Neuron (in vitro differentiated cells): ENCODE data around the gene SHISAL1.
"Not testable (repeated sequence)": the region's sequence is repeated elsewhere in the genome, so short reads cannot be mapped to it uniquely, and the experiment has no call there.

Source experiments
- H2AFZ ChIP-seq: one replicate; pipeline ENCODE4 v1.6.1; 2013; ENCODE audit warnings: low read depth, mild to moderate bottlenecking, inconsistent platforms, low read length, moderate library complexity
- H3K27me3 ChIP-seq: one replicate; pipeline ENCODE4 v1.6.1; 2013; ENCODE audit warnings: low read length; ENCODE audit not compliant: insufficient read depth
- H3K36me3 ChIP-seq: one replicate; pipeline ENCODE4 v1.6.1; 2013; ENCODE audit warnings: low read length; ENCODE audit not compliant: insufficient read depth
- H3K4me1 ChIP-seq: one replicate; pipeline ENCODE4 v1.6.1; 2013; ENCODE audit warnings: low read length; ENCODE audit not compliant: insufficient read depth
- H3K4me3 ChIP-seq: 2 replicates; pipeline ENCODE4 v1.5.1; 2013; ENCODE audit warnings: mild to moderate bottlenecking, low read length, moderate library complexity
- H3K9me3 ChIP-seq: one replicate; pipeline ENCODE4 v1.6.1; 2013; ENCODE audit warnings: low read length

The SHISAL1 gene

DNA sequence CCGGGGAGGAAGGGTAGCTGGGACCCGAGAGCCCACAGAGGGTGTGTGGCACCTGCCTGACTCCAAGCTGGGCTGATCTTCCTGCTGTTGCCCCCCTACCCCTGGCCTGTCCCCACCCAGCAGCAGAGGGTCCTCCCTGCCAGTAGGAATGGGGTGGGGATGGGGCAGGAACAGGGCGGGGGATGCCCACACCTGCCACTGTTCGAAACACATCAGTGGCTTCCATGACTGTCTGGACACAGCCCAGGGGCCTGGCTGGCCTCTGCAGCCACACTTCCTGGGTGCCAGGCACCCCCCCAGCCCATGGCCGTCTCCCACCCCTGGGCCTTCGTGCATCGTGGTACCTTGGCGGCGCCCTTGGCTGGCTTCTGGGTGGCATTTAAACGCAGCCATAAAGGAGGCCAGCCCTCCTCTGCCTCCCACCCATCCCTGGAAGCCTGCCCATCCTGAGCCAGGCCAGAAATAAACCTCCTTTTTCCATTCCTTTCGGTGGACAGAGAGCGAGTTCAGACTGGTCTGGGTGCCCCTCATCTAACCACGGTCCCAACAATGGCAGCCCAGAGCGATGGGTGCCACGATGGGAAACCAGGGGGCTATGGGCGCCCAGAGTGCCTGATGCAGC is 745 bp upstream of the SHISAL1 start:
- Histone ChIP-seq H2AFZ (no peak overlapping the region), H3K36me3 (no peaks in the 10 kb centered on the region), H3K27me3 (no peaks in the 10 kb centered on the region), H3K9me3 (no peaks in the 10 kb centered on the region), H3K4me1 (peaks cover 13% of the 10 kb centered on the region), H3K4me3 (no peak overlapping the region)

DNA sequence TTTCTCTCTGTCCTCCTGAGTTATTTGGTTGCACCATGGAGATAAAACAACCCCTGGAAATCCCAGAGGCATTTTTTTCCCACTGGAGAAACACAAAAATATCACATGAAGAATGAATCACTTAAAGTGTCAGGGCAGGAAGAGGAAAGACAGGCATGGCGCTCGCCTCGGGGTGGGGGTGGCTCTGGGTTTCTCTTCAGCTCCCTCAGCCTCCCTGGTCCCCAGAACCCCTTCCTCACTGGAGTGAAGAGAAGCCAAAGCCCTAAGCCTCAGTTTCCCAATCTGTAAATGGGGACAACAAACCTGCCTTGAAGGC is 938 bp downstream of the SHISAL1 start:
- Histone ChIP-seq H3K9me3 (no peaks in the 10 kb centered on the region), H2AFZ (no peak overlapping the region), H3K4me3 (no peak overlapping the region), H3K27me3 (no peaks in the 10 kb centered on the region), H3K36me3 (no peaks in the 10 kb centered on the region), H3K4me1 (peaks cover 3% of the 10 kb centered on the region)

DNA sequence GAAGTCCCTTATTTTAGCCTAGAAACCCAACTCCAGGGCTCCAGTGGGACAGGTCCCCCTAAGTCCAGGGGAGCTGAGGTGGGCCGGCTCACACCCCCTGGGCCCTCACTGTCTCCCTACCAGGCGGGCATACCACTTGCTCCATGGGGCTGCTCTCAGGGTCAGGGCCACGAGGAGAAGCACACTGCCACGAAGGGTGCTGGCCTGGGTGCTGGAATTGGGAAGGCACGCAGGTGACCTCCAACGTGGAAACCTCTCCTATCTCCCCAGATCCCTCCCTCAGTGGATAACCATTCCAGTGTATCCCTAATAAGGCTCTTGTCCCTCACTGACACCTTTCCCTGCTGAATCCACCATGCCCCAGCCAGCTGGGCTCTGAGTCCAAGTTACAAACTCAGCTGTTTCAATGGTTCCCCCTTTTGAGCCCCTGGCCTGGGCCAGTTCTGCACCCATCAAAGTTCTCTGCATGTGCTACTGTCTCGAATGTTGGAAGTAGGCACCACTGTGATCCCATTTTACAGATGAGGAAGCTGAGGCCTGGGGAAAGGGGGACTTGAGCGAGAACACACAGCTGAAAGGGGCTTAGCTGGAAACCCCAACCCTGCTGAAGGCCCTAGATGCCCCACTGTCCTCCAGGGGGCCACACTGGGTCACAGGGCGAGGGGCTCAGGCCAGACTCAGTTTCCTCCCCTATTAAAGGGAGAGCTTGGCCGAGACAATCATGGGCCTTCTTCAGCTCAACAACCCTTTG is 1.5 kb downstream of the SHISAL1 start:
- no peaks in the 10 kb centered on the region for H3K36me3 ChIP-seq
- H2AFZ ChIP-seq = no peak overlapping the region
- H3K27me3 ChIP-seq = no peaks in the 10 kb centered on the region
- no peak overlapping the region for H3K4me3 ChIP-seq
- H3K9me3 ChIP-seq = no peaks in the 10 kb centered on the region
- H3K4me1 ChIP-seq = peaks cover 3% of the 10 kb centered on the region

DNA sequence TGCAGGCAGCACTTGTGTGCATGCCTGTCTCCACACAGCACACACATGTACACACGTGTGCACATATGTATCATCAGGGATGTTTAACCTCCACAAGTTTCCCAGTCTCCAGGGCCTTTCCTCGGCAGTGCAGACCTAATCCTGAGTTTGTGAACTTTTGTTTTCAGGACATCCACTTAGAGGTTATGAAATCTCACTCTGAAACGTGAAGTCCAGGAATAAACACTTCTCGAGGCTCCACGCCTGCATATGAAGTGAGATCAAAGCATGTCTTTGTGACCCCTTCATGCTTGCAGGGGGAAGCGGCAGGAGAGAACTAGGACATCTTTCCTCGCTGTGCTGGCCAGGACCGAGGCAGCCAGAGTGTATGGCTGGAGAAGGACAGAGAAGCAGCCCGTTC is 3.1 kb downstream of the SHISAL1 start:
- Histone ChIP-seq H3K4me3 (no peak overlapping the region), H2AFZ (no peak overlapping the region), H3K36me3 (no peaks in the 10 kb centered on the region), H3K9me3 (no peaks in the 10 kb centered on the region), H3K27me3 (no peaks in the 10 kb centered on the region), H3K4me1 (peaks cover 3% of the 10 kb centered on the region)

DNA sequence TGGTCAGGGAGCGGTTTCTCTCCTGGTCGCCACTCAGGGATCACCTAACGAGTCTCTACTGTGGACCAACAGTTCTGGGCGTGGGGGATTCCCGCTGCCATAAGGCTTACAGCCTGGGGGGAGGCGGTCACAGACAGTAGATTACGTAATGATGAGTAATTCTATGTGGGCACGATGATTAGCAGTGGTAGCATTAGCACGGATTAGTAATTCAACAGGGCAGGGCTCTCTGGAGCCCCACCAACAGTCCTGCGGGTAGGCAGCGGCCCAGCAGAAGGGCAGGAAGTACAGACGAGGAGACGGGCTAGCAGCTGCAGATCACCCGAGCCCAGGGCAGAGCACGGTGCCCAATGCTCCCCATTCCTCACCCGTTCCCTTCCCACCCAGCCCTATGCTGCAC is 3.6 kb downstream of the SHISAL1 start:
- H3K4me3 ChIP-seq = no peak overlapping the region
- no peaks in the 10 kb centered on the region for H3K27me3 ChIP-seq
- H3K36me3 ChIP-seq = no peaks in the 10 kb centered on the region
- no peak overlapping the region for H2AFZ ChIP-seq
- H3K4me1 ChIP-seq = no peaks in the 10 kb centered on the region
- H3K9me3 ChIP-seq = no peaks in the 10 kb centered on the region

DNA sequence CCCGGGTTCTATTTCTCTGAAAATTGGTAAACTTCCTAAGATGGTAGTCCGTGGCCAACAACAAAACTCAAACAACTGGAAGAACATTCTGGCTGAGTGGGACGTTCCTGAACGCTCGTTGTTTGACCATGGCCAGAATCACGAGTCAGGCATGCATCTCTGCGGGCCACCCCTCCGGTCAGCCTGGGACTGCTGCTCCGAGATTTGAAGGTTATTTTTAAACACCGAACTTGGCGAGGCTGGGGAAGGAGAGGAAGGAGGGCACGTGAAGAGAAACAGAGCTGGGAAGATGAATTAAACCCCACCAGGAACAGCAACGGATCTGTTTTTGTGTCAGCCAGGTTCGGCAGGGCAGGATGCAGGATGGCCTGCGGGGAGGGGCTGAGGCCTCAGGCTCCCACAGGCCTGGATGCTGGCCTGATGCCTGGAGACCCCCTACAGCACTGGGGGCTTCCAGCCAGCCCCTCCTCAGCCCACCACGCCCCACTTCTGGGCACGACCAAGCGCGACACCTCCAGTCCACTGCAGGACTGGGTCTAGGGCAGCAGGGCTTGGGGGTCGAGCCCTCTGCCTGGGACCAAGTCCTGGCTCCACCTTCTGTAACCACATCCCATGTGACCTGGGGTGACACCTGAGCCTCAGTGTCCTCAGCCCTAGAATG is 5.1 kb downstream of the SHISAL1 start:
- H3K4me1 ChIP-seq = no peaks in the 10 kb centered on the region
- no peaks in the 10 kb centered on the region for H3K36me3 ChIP-seq
- H2AFZ ChIP-seq = no peak overlapping the region
- no peaks in the 10 kb centered on the region for H3K9me3 ChIP-seq
- no peaks in the 10 kb centered on the region for H3K27me3 ChIP-seq
- no peak overlapping the region for H3K4me3 ChIP-seq

DNA sequence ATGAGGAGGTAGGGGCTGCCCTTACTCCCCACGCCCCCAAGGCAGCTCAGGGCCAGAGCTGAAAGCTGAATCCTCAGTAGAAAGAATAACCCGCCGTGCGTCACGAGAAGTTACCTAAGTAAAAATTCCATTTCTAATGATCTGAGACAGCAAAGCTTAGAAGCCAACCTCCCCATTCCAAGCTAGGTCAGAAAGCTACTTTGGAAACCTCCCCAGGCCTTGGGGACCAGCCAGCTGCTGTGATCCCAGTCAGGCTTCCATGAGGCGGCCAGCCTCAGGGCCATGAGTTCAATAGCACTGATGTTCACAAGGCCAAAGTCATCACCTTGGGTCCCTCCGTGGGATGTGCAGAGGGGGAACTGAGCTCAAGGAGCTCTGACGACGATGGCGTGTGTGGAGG is 6.9 kb downstream of the SHISAL1 start:
- H3K36me3 ChIP-seq = no peaks in the 10 kb centered on the region
- no peaks in the 10 kb centered on the region for H3K9me3 ChIP-seq
- peaks cover 9% of the 10 kb centered on the region for H3K4me1 ChIP-seq
- no peak overlapping the region for H2AFZ ChIP-seq
- no peak overlapping the region for H3K4me3 ChIP-seq
- H3K27me3 ChIP-seq = no peaks in the 10 kb centered on the region

DNA sequence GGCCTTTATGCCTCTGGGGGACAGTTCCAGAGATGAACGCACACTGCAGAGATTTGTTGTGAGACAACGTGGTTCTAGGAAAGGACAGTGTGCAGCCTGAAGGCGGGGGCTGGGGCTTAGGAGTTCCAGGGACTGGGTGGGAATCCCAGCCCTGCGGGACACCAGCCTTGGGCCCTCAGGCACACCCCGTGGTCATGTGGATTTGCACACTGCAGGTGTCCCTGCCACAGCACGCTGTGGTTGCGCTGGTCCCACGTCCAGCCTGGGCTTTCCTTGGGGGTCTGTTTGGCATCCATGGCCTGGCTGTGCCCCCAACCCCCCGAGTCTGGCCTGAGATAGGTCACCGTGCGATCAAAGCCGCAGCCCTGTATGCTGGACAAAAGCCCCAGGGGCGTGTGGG is 7.3 kb downstream of the SHISAL1 start:
- Histone ChIP-seq H3K9me3 (no peaks in the 10 kb centered on the region), H3K4me3 (no peak overlapping the region), H3K36me3 (no peaks in the 10 kb centered on the region), H2AFZ (no peak overlapping the region), H3K4me1 (peaks cover 11% of the 10 kb centered on the region), H3K27me3 (no peaks in the 10 kb centered on the region)

DNA sequence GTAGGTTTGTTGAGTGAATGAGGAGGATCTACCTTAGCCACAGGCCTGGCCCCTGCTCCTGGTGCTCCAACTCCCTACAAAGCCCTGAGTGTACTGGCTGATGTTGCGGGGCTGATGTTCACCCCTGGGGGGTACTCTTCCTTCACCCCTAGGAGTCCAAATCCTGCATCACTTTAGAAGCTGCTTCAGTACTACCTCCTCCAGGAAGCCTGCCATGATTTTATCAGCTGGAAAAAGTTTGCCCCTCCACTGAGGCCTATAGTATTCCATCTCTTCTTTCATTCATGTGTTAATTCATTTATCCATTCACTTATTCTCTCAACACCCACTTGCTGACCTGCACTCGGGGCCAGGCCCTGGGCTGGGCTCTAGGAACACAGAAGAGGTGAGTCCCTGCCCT is 7.8 kb downstream of the SHISAL1 start:
- H3K27me3 ChIP-seq = no peaks in the 10 kb centered on the region

DNA sequence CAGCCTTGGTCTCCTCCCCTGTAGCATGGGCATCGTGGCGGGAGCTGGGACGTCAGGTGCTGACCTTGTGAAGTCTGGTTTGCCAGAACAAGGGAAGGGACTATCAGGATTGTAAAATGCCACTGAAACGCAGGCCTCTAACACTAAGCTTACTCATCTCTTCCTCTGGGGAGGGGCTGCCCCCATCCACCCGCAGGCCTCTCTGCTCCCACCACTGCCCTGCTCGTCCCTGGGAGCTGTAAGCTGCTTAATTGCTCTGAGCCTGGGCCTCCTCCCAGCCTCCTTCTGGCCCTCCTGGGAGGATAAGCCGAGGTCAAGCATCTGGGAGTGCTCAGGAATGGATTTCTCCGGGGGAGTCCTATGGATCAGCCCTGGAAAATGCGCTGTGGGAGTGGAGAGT is 8.4 kb downstream of the SHISAL1 start:
- H3K27me3 ChIP-seq = no peaks in the 10 kb centered on the region

More for the DNA sequence above, 7.8 kb downstream of the SHISAL1 start:
- H2AFZ ChIP-seq = no peak overlapping the region
- no peak overlapping the region for H3K4me3 ChIP-seq
- no peaks in the 10 kb centered on the region for H3K36me3 ChIP-seq
- peaks cover 14% of the 10 kb centered on the region for H3K4me1 ChIP-seq
- no peaks in the 10 kb centered on the region for H3K9me3 ChIP-seq

DNA sequence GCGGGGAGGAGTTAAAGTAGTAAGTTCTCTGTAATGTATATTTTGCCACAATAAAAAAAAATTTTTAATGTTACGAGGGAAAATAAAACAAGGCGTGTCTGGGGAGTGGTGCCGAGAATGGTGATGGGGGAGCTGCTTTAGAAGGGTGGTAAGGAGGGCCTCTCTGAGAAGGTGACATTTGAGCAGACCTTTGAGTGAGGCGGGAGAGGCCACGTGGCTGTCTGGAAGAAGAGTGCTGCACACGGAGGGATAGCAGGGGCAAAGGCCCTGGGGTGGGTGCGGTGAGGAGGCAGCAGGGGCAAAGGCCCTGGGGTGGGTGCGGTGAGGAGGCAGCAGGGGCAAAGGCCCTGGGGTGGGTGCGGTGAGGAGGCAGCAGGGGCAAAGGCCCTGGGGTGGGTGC is 10.4 kb downstream of the SHISAL1 start:
- not testable (repeated sequence) for H3K36me3 ChIP-seq, H2AFZ ChIP-seq, H3K4me3 ChIP-seq, H3K27me3 ChIP-seq, H3K9me3 ChIP-seq
- H3K4me1 ChIP-seq = peaks cover 37% of the 10 kb centered on the region

More for the DNA sequence above, 8.4 kb downstream of the SHISAL1 start:
- Histone ChIP-seq H3K4me1 (peaks cover 19% of the 10 kb centered on the region), H2AFZ (no peak overlapping the region), H3K9me3 (no peaks in the 10 kb centered on the region), H3K36me3 (no peaks in the 10 kb centered on the region), H3K4me3 (no peak overlapping the region)

DNA sequence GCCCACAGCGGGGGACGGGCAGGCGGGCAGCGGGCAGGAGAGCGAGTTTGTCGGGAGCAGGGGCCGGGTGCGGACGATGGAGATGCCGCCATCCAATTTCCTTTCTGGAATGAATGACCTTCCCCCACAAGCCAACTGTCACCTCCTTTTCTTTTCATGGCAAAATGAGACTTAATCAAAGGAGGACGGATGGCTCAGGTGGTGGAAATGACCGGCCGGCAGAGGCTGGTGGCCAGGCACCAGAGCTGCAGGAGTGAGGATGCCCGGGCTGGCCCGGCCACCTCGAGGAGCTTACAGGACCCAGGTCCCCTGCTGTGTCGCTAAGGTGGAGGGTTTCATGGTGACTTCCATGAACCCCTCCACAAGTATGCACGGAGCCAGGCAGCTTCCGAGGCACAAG is 11.7 kb downstream of the SHISAL1 start:
- no peak overlapping the region for H3K4me3 ChIP-seq
- H3K9me3 ChIP-seq = no peaks in the 10 kb centered on the region
- no peak overlapping the region for H2AFZ ChIP-seq
- no peaks in the 10 kb centered on the region for H3K27me3 ChIP-seq
- no peaks in the 10 kb centered on the region for H3K36me3 ChIP-seq
- H3K4me1 ChIP-seq = peaks cover 47% of the 10 kb centered on the region

DNA sequence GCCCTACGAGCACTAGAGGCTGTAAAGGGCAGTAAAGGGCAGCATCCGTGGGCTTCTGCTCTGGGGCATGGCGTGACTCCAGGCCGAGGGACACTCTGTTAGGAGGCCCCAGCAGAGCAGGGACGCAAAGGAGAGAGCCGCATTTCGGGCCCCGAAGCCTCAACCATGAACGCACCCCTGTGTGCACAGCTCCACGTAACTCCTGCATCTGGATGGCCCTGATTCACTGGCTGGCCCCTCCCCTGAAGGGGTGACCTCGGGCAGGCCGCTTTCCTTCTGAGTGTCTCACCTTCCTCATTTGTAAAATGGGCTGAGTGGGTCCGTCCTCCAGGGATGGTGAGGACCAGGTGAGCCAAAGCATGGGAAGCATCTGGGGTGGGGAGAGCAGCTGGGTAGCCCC is 13.6 kb downstream of the SHISAL1 start:
- Histone ChIP-seq H3K9me3 (peaks cover under 1% of the 10 kb centered on the region), H3K4me3 (no peak overlapping the region), H2AFZ (peak overlapping the region; percentile 1), H3K27me3 (no peaks in the 10 kb centered on the region), H3K4me1 (peaks cover 47% of the 10 kb centered on the region), H3K36me3 (no peaks in the 10 kb centered on the region)
